WTC11 (cell line): ENCODE data around the gene LYRM2. TPM values are rescaled to one million over a fixed set of nuclear protein-coding genes. Genes with fewer than 3 reads are reported as not detected.

Source experiments
- ATAC-seq: fragments of 200-7000 bp; cut with Tn5 transposase; 2 replicates; pipeline ENCODE4 v1.10.0; 2021; ENCODE audit warnings: mild to moderate bottlenecking, moderate library complexity
- CTCF ChIA-PET: fragments of 300-600 bp; sonication (Branson Sonifier 250); formaldehyde crosslinking; loops from one replicate; lab custom pipeline; 2021; ENCODE audit warnings: antibody characterized with exemption; lab: Charles Lee
- POLR2A ChIA-PET: fragments of 350-600 bp; sonication (Branson Sonifier 250); formaldehyde crosslinking; loops from one replicate; lab custom pipeline; 2021; ENCODE audit warnings: antibody characterized with exemption; lab: Charles Lee
- DNase-seq: peaks from one replicate; pipeline ENCODE4 v3.0.0; 2021; ENCODE audit warnings: low spot score
- H3K27ac Mint-ChIP-seq: 2 replicates; pipeline ENCODE4 v1.8.0; 2021; ENCODE audit warnings: mixed read lengths
- H3K27me3 Mint-ChIP-seq: 2 replicates; pipeline ENCODE4 v1.8.0; 2021; ENCODE audit warnings: low read depth, mild to moderate bottlenecking, moderate library complexity, mixed read lengths
- H3K36me3 Mint-ChIP-seq: 2 replicates; pipeline ENCODE4 v1.8.0; 2021; ENCODE audit warnings: mixed read lengths
- H3K4me1 Mint-ChIP-seq: 2 replicates; pipeline ENCODE4 v1.8.0; 2022; ENCODE audit warnings: mixed read lengths
- H3K4me3 Mint-ChIP-seq: 2 replicates; pipeline ENCODE4 v1.8.0; 2021; ENCODE audit warnings: mild to moderate bottlenecking, moderate library complexity, mixed read lengths
- H3K9me3 Mint-ChIP-seq: 2 replicates; pipeline ENCODE4 v1.8.0; 2021; ENCODE audit warnings: mixed read lengths
- ARID4B ChIP-seq: sonication (generic); formaldehyde crosslinking; IDR thresholded peaks from 2 replicates; pipeline ENCODE4 v1.8.0; 2023; ENCODE audit warnings: missing genetic modification reagents, mild to moderate bottlenecking, borderline replicate concordance
- ATF1 ChIP-seq: sonication (generic); formaldehyde crosslinking; IDR thresholded peaks from 2 replicates; pipeline ENCODE4 v1.8.1; 2023; ENCODE audit warnings: mild to moderate bottlenecking, moderate library complexity, missing genetic modification reagents
- ATF2 ChIP-seq: sonication (generic); formaldehyde crosslinking; IDR thresholded peaks from 2 replicates; pipeline ENCODE4 v1.8.1; 2022; ENCODE audit warnings: low read depth, missing genetic modification reagents, borderline replicate concordance
- E2F1 ChIP-seq: sonication (generic); formaldehyde crosslinking; IDR thresholded peaks from 2 replicates; pipeline ENCODE4 v1.8.0; 2022; ENCODE audit warnings: mild to moderate bottlenecking, missing genetic modification reagents
- E2F5 ChIP-seq: sonication (generic); formaldehyde crosslinking; IDR thresholded peaks from 2 replicates; pipeline ENCODE4 v1.8.1; 2022; ENCODE audit warnings: mild to moderate bottlenecking, moderate library complexity, missing genetic modification reagents
- FOXJ3 ChIP-seq: sonication (generic); formaldehyde crosslinking; IDR thresholded peaks from 2 replicates; pipeline ENCODE4 v1.9.0; 2021; ENCODE audit warnings: missing genetic modification reagents, mild to moderate bottlenecking, borderline replicate concordance
- FOXK1 ChIP-seq: sonication (generic); formaldehyde crosslinking; IDR thresholded peaks from 2 replicates; pipeline ENCODE4 v1.8.0; 2022; ENCODE audit warnings: mild to moderate bottlenecking, moderate library complexity, missing genetic modification reagents
- GRHL2 ChIP-seq: fragments of 250-450 bp; sonication (Bioruptor Pico); IDR thresholded peaks from 2 replicates; pipeline ENCODE4 v1.8.0; 2022; ENCODE audit warnings: mild to moderate bottlenecking, moderate library complexity; ENCODE audit not compliant: insufficient replicate concordance, severe bottlenecking
- NR1H2 ChIP-seq: sonication (generic); formaldehyde crosslinking; IDR thresholded peaks from 2 replicates; pipeline ENCODE4 v1.9.0; 2021; ENCODE audit warnings: mild to moderate bottlenecking, moderate library complexity, missing genetic modification reagents
- OVOL2 ChIP-seq: fragments of 250-450 bp; sonication (Bioruptor Pico); IDR thresholded peaks from 2 replicates; pipeline ENCODE4 v1.9.0; 2021; ENCODE audit warnings: mild to moderate bottlenecking, borderline replicate concordance
- SMAD3 ChIP-seq: sonication (generic); formaldehyde crosslinking; IDR thresholded peaks from 2 replicates; pipeline ENCODE4 v1.8.0; 2022; ENCODE audit warnings: missing genetic modification reagents, mild to moderate bottlenecking, borderline replicate concordance
- SMAD4 ChIP-seq: sonication (generic); formaldehyde crosslinking; IDR thresholded peaks from 2 replicates; pipeline ENCODE4 v1.8.0; 2022; ENCODE audit warnings: mild to moderate bottlenecking, missing genetic modification reagents
- STAT6 ChIP-seq: sonication (generic); formaldehyde crosslinking; conservative IDR thresholded peaks from 2 replicates; pipeline ENCODE4 v1.8.1; 2023; ENCODE audit warnings: mild to moderate bottlenecking, low read depth, missing genetic modification reagents, moderate library complexity
- TCF7 ChIP-seq: sonication (generic); formaldehyde crosslinking; IDR thresholded peaks from 2 replicates; pipeline ENCODE4 v1.8.0; 2022; ENCODE audit warnings: mild to moderate bottlenecking, low read depth, missing genetic modification reagents, moderate library complexity
- TP53 ChIP-seq: sonication (generic); formaldehyde crosslinking; IDR thresholded peaks from 2 replicates; pipeline ENCODE4 v1.8.1; 2023; ENCODE audit warnings: mild to moderate bottlenecking, missing genetic modification reagents
- ZBTB21 ChIP-seq: sonication (generic); formaldehyde crosslinking; IDR thresholded peaks from 2 replicates; pipeline ENCODE4 v1.8.1; 2023; ENCODE audit warnings: mild to moderate bottlenecking, missing genetic modification reagents, borderline replicate concordance
- ZNF232 ChIP-seq: sonication (generic); formaldehyde crosslinking; IDR thresholded peaks from 2 replicates; pipeline ENCODE4 v1.8.0; 2022; ENCODE audit warnings: mild to moderate bottlenecking, missing genetic modification reagents
- ZNF423 ChIP-seq: fragments of 250-450 bp; sonication (Bioruptor Pico); IDR thresholded peaks from 2 replicates; pipeline ENCODE4 v2.1.2; 2022; ENCODE audit warnings: mild to moderate bottlenecking, moderate library complexity
- ZSCAN18 ChIP-seq: fragments of 250-450 bp; sonication (Bioruptor Pico); IDR thresholded peaks from 2 replicates; pipeline ENCODE4 v2.1.2; 2022; ENCODE audit warnings: mild to moderate bottlenecking, moderate library complexity
- total RNA-seq: library from RNA; stranded (reverse); gene quantifications from 3 replicates; pipeline ENCODE4 v1.2.3, GENCODE V29; 2021

Gene LYRM2
- total RNA-seq, 1 experiment from 2014 or later = 22.2 TPM

- H3K9me3 Mint-ChIP-seq = no peaks in the 10 kb centered on the region
- no peaks in the 10 kb centered on the region for H3K36me3 Mint-ChIP-seq
- no peaks in the 10 kb centered on the region for H3K4me1 Mint-ChIP-seq
- ATAC-seq = no peak
- CTCF ChIA-PET = no interaction called here
- TF ChIP-seq ATF1 (CRISPR knock-in tag) (no peak), ZNF232 (CRISPR knock-in tag) (no peak), NR1H2 (CRISPR knock-in tag) (no peak), TCF7 (CRISPR knock-in tag) (no peak), FOXJ3 (CRISPR knock-in tag) (no peak), SMAD3 (no peak), ZNF423 (CRISPR knock-in tag) (no peak), ZBTB21 (CRISPR knock-in tag) (no peak), TP53 (CRISPR knock-in tag) (no peak), ZSCAN18 (CRISPR knock-in tag) (no peak), E2F1 (no peak), E2F5 (no peak), ARID4B (CRISPR knock-in tag) (no peak), ATF2 (no peak), STAT6 (CRISPR knock-in tag) (no peak), SMAD4 (no peak), FOXK1 (CRISPR knock-in tag) (no peak), OVOL2 (CRISPR knock-in tag) (no peak), GRHL2 (CRISPR knock-in tag) (no peak)
- no peak overlapping the region for H3K27ac Mint-ChIP-seq
- no peak for DNase-seq
- no peak overlapping the region for H3K4me3 Mint-ChIP-seq
- no peaks in the 10 kb centered on the region; the same call in 1 of the 2 replicates for H3K27me3 Mint-ChIP-seq
- POLR2A ChIA-PET = no interaction called here
These were observed 112.0 kb downstream of the LYRM2 start for GRCh38 chr6:89526563-89526869.
